HG02798 (cell line): Measurements from ENCODE around the gene PRKCQ.

Experiments
- ATAC-seq: cut with Tn5 transposase; IDR thresholded peaks from one replicate; pipeline ENCODE4 v1.9.1; 2021; ENCODE audit warnings: mild to moderate bottlenecking; ENCODE audit not compliant: unreplicated experiment, poor library complexity

The PRKCQ gene

GRCh38 chr10:6579904-6580278, at the start of gene PRKCQ:
PRKCQ (minus strand) TSS chr10:6580276; CDS start chr10:6515135, 65,141 bp downstream.
- peak; percentile 33 for ATAC-seq

- ATAC-seq = no peak
These were observed 45.4 kb upstream of the PRKCQ start for GRCh38 chr10:6625428-6625827.

GRCh38 chr10:6624392-6624791, 44.3 kb upstream of the PRKCQ start:
- no peak for ATAC-seq

GRCh38 chr10:6622921-6623320, 42.8 kb upstream of the PRKCQ start:
- no peak for ATAC-seq

GRCh38 chr10:6621536-6621935, 41.5 kb upstream of the PRKCQ start:
- ATAC-seq = no peak

- no peak for ATAC-seq
These were observed 39.6 kb upstream of the PRKCQ start for GRCh38 chr10:6619660-6620059.

- no peak for ATAC-seq
These were observed 38.3 kb upstream of the PRKCQ start for GRCh38 chr10:6618340-6618739.

GRCh38 chr10:6617309-6618076, 37.4 kb upstream of the PRKCQ start:
- no peak for ATAC-seq

GRCh38 chr10:6615971-6616370, 35.9 kb upstream of the PRKCQ start:
- ATAC-seq = no peak

GRCh38 chr10:6612371-6612770, 32.3 kb upstream of the PRKCQ start:
- no peak for ATAC-seq

- no peak for ATAC-seq
These were observed 30.6 kb upstream of the PRKCQ start for GRCh38 chr10:6610647-6611046.

GRCh38 chr10:6609625-6610024, 29.5 kb upstream of the PRKCQ start:
- no peak for ATAC-seq

- no peak for ATAC-seq
These were observed 27.7 kb upstream of the PRKCQ start for GRCh38 chr10:6607778-6608177.

GRCh38 chr10:6607182-6607581, 27.1 kb upstream of the PRKCQ start:
- ATAC-seq = no peak

- no peak for ATAC-seq
These were observed 23.4 kb upstream of the PRKCQ start for GRCh38 chr10:6603142-6604125.

GRCh38 chr10:6602700-6603084, 22.6 kb upstream of the PRKCQ start:
- ATAC-seq = no peak

- no peak for ATAC-seq
These were observed 22.1 kb upstream of the PRKCQ start for GRCh38 chr10:6602026-6602699.

GRCh38 chr10:6601246-6601805, 21.2 kb upstream of the PRKCQ start:
- no peak for ATAC-seq

GRCh38 chr10:6600224-6600987, 20.3 kb upstream of the PRKCQ start:
- no peak for ATAC-seq

- ATAC-seq = no peak
These were observed 18.6 kb upstream of the PRKCQ start for GRCh38 chr10:6598679-6599078.
